ENCODE measurements around the gene SYT15.

Gene SYT15

GRCh38 chr10:46545861-46546590 is 32.9 kb upstream of the SYT15 start:
- no peak for DNase-seq

GRCh38 chr10:46546591-46547540 is 32.1 kb upstream of the SYT15 start:
- DNase-seq: no peak

GRCh38 chr10:46547541-46548497 is 31.1 kb upstream of the SYT15 start:
- DNase-seq: no peak

GRCh38 chr10:46548498-46549090 is 30.3 kb upstream of the SYT15 start:
- DNase-seq: no peak

GRCh38 chr10:46549171-46550075 is 29.5 kb upstream of the SYT15 start:
- DNase-seq: no peak

- no peak for DNase-seq
Observed at GRCh38 chr10:46550076-46550790, 28.7 kb upstream of the SYT15 start.

GRCh38 chr10:46550795-46551700 is 27.9 kb upstream of the SYT15 start:
- no peak for DNase-seq

GRCh38 chr10:46551701-46552525 is 27.0 kb upstream of the SYT15 start:
- no peak for DNase-seq

GRCh38 chr10:46552526-46553237 is 26.2 kb upstream of the SYT15 start:
- no peak for DNase-seq

- DNase-seq: no peak
Observed at GRCh38 chr10:46553238-46554049, 25.5 kb upstream of the SYT15 start.

- DNase-seq: no peak
Observed at GRCh38 chr10:46554166-46554781, 24.7 kb upstream of the SYT15 start.

GRCh38 chr10:46555366-46555712 is 23.6 kb upstream of the SYT15 start:
- no peak for DNase-seq

- DNase-seq: no peak
Observed at GRCh38 chr10:46555713-46556514, 23.0 kb upstream of the SYT15 start.

GRCh38 chr10:46556515-46557318 is 22.2 kb upstream of the SYT15 start, which contains the start of gene GPRIN2:
Gene GPRIN2, minus strand, starts transcription at chr10:46556658. Its CDS starts 5,922 bp downstream, at chr10:46550736.
- no peak for DNase-seq
